Esophagus squamous epithelium (tissue), 5 donors: ENCODE measurements around the gene EEF1AKMT4. TPM values are rescaled to one million over a fixed set of nuclear protein-coding genes. Genes with fewer than 3 reads are reported as not detected.
A peak's percentile ranks its signal among the peaks of the same experiment; 100 is the strongest.

Source experiments
- DNase-seq: peaks from one replicate; lab custom pipeline; 2025; lab: John Stamatoyannopoulos, UW
- H3K27ac ChIP-seq, 4 donors: fragments of 200-600 bp; sonication (generic); one replicate each; pipeline ENCODE4 v1.5.1; 2016 to 2019; ENCODE audit warnings: mild to moderate bottlenecking in 1 of 4
- H3K27me3 ChIP-seq, 4 donors: fragments of 200-600 bp; sonication (generic); 1 replicate in 3 of 4; 2 replicates in 1 of 4; pipeline versions ENCODE4 v1.5.1 to v1.6.0; 2017 to 2021; ENCODE audit warnings: antibody characterized with exemption in 1 of 4
- H3K36me3 ChIP-seq, 3 donors: fragments of 200-600 bp; sonication (generic); one replicate each; pipeline ENCODE4 v1.5.1; 2016 to 2019
- H3K4me1 ChIP-seq, 3 donors: fragments of 200-600 bp; sonication (generic); one replicate each; pipeline ENCODE4 v1.5.1; 2017 to 2019
- H3K4me3 ChIP-seq, 4 donors: fragments of 200-600 bp; sonication (generic); 1 replicate in 3 of 4; 2 replicates in 1 of 4; pipeline ENCODE4 v1.5.1; 2016 to 2019; ENCODE audit warnings: mild to moderate bottlenecking in 2 of 4, moderate library complexity in 1 of 4
- H3K9me3 ChIP-seq, 3 donors: fragments of 200-600 bp; sonication (generic); one replicate each; pipeline ENCODE4 v1.5.1; 2016 to 2019
- POLR2A ChIP-seq, 4 donors: fragments of 450-650 bp; IDR thresholded peaks; one replicate each; pipeline ENCODE4 v1.6.1; 2017; ENCODE audit warnings: antibody characterized with exemption in 4 of 4, mild to moderate bottlenecking in 4 of 4, moderate library complexity in 3 of 4
- WGBS, 2 donors: methylation state at CpG; one replicate each; pipeline ENCODE4 v1.1.5; 2018; 5-methylcytosine and 5-hydroxymethylcytosine counted together
- intact Hi-C: fragments of 100-400 bp; cut with DNase I; formaldehyde crosslinking; loops from one replicate; pipeline ENCODE4 v1.15.0; 2022
- total RNA-seq, 4 donors: library from RNA; depleted of rRNA; stranded (reverse); fragments of >200 nt; gene quantifications; one replicate each; pipeline ENCODE4 v1.1.0, GENCODE V29; 2016
- TF ChIP-seq, protein P1 (sequence below), 6 experiments: fragments of 450-650 bp in 4 of 6; fragments of 200-600 bp in 2 of 6; sonication (generic) in 2 of 6; IDR thresholded peaks; one replicate each; pipeline ENCODE4 v1.5.1; 2016 to 2019; ENCODE audit warnings: antibody characterized with exemption in 6 of 6, mild to moderate bottlenecking in 4 of 6, moderate library complexity in 4 of 6
- donor health status: DM: yes; HTN: yes; CAD: no.

Gene EEF1AKMT4
- total RNA-seq, 4 donors from 2014 or later = 8.1 to 13.4 (median 10.3) TPM

- Histone ChIP-seq H3K4me3 (no peak overlapping the region), H3K27me3 (peaks cover 0 to 55% (median 8%) of the 10 kb centered on the region in 4 donors), H3K9me3 (no peaks in the 10 kb centered on the region), H3K4me1 (peaks cover 0 to 10% (median 0%) of the 10 kb centered on the region in 3 donors), H3K36me3 (no peaks in the 10 kb centered on the region), H3K27ac (no peak overlapping the region)
- no peak for DNase-seq
- WGBS, 2 donors = 59 to 95% methylated on average over 2 to 4 of the region's 6 CpGs
- intact Hi-C loops = no loop called here
- no peak for TF ChIP-seq POLR2A (IDR thresholded peaks at IDR 0.05)
- TF ChIP-seq, protein P1, sequence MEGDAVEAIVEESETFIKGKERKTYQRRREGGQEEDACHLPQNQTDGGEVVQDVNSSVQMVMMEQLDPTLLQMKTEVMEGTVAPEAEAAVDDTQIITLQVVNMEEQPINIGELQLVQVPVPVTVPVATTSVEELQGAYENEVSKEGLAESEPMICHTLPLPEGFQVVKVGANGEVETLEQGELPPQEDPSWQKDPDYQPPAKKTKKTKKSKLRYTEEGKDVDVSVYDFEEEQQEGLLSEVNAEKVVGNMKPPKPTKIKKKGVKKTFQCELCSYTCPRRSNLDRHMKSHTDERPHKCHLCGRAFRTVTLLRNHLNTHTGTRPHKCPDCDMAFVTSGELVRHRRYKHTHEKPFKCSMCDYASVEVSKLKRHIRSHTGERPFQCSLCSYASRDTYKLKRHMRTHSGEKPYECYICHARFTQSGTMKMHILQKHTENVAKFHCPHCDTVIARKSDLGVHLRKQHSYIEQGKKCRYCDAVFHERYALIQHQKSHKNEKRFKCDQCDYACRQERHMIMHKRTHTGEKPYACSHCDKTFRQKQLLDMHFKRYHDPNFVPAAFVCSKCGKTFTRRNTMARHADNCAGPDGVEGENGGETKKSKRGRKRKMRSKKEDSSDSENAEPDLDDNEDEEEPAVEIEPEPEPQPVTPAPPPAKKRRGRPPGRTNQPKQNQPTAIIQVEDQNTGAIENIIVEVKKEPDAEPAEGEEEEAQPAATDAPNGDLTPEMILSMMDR (IDR thresholded peaks at IDR 0.05) = no peak
Measured at GRCh38 chr3:184277366-184277765, 27.9 kb downstream of the EEF1AKMT4 start.

GRCh38 chr3:184282941-184283340 is 33.5 kb downstream of the EEF1AKMT4 start:
- WGBS, 2 donors = 80 to 85% methylated on average over 2 of the region's 4 CpGs
- DNase-seq = no peak
- no peak for TF ChIP-seq POLR2A (IDR thresholded peaks at IDR 0.05)
- TF ChIP-seq, protein P1 (IDR thresholded peaks at IDR 0.05) = no peak
- Histone ChIP-seq H3K27ac (no peak overlapping the region), H3K4me1 (no peaks in the 10 kb centered on the region), H3K36me3 (no peaks in the 10 kb centered on the region), H3K27me3 (peaks cover 0 to 15% (median 0%) of the 10 kb centered on the region in 4 donors), H3K4me3 (no peak overlapping the region), H3K9me3 (no peaks in the 10 kb centered on the region)
- intact Hi-C loops = loop anchor here (10.0 kb wide), 1 partner anchor 388 kb away; no protein-coding TSS in a partner anchor

DNA sequence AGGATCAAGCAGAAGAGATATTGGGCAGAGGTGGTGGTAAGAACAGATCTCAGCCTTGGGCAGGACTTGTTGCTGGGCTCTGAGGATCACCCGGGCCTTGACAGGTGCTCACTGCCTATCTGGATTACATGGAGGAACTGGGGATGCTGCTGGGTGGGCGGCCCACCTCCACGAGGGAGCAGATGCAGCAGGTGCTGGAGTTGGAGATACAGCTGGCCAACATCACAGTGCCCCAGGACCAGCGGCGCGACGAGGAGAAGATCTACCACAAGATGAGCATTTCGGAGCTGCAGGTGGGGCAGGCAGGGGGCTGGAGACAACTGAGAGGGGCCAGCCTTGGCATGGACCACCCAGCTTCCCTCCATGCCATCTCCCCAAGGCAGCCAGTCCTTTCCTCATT is 34.2 kb downstream of the EEF1AKMT4 start:
- intact Hi-C loops = loop anchor here (10.0 kb wide), 1 partner anchor 389 kb away; no protein-coding TSS in a partner anchor
- 95 to 96% methylated on average over 7 of the region's 8 CpGs for WGBS, 2 donors

DNA sequence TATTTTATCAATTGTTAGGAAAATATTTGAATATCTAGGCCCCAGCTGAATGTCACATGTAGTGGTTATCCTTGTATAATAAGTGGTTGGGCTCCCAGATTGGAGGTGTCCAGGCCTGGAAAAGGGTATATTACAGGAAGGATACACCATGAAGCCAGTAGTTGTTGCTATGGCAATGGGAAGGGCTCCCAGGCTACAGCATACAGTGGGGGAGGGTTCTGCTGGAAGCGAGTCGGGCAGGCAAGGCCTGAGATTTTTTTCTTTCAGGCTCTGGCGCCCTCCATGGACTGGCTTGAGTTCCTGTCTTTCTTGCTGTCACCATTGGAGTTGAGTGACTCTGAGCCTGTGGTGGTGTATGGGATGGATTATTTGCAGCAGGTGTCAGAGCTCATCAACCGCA is 35.2 kb downstream of the EEF1AKMT4 start:
- H3K27ac ChIP-seq = no peak overlapping the region
- H3K4me1 ChIP-seq = no peaks in the 10 kb centered on the region
- WGBS, 2 donors = 9 to 27% methylated on average over 3 of the region's 4 CpGs
- no peak overlapping the region for H3K4me3 ChIP-seq
- intact Hi-C loops = loop anchor here (10.0 kb wide), 1 partner anchor 390 kb away; no protein-coding TSS in a partner anchor
- no peaks in the 10 kb centered on the region for H3K9me3 ChIP-seq
- H3K36me3 ChIP-seq = no peaks in the 10 kb centered on the region
- peaks cover 0 to 19% (median 0%) of the 10 kb centered on the region in 4 donors for H3K27me3 ChIP-seq
- DNase-seq = no peak
- TF ChIP-seq, protein P1 (IDR thresholded peaks at IDR 0.05) = peak in 1 of 6 experiments; percentile 37
- TF ChIP-seq POLR2A (IDR thresholded peaks at IDR 0.05) = no peak

More for the DNA sequence above, 34.2 kb downstream of the EEF1AKMT4 start:
- Histone ChIP-seq H3K36me3 (no peaks in the 10 kb centered on the region), H3K4me3 (no peak overlapping the region), H3K9me3 (no peaks in the 10 kb centered on the region), H3K27ac (no peak overlapping the region), H3K4me1 (no peaks in the 10 kb centered on the region), H3K27me3 (peaks cover 0 to 12% (median 0%) of the 10 kb centered on the region in 4 donors)
- TF ChIP-seq, protein P1 (IDR thresholded peaks at IDR 0.05) = no peak
- no peak for TF ChIP-seq POLR2A (IDR thresholded peaks at IDR 0.05)
- no peak for DNase-seq

GRCh38 chr3:184289426-184289938 is 40.0 kb downstream of the EEF1AKMT4 start:
- Histone ChIP-seq H3K27ac (no peak overlapping the region), H3K4me1 (no peaks in the 10 kb centered on the region), H3K4me3 (no peak overlapping the region), H3K27me3 (peaks cover 0 to 24% (median 0%) of the 10 kb centered on the region in 4 donors), H3K36me3 (no peaks in the 10 kb centered on the region), H3K9me3 (no peaks in the 10 kb centered on the region)
- TF ChIP-seq, protein P1 (IDR thresholded peaks at IDR 0.05) = peak; percentile 25 to 63 (median 41)
- no peak for TF ChIP-seq POLR2A (IDR thresholded peaks at IDR 0.05)
- DNase-seq = no peak
- WGBS, 2 donors = 6 to 9% methylated on average over 7 to 10 of the region's 10 CpGs
- intact Hi-C loops = loop anchor here (10.0 kb wide), 1 partner anchor 395 kb away; no protein-coding TSS in a partner anchor
